Hepatocyte (in vitro differentiated cells): ENCODE measurements around the gene CCDC63. TPM values are rescaled to one million over a fixed set of nuclear protein-coding genes. Genes with fewer than 3 reads are reported as not detected.

Source experiments
- DNase-seq: peaks from one replicate; pipeline ENCODE4 v3.0.0-alpha.2; 2016; ENCODE audit warnings: low spot score
- H2AFZ ChIP-seq: fragments of 200-600 bp; sonication (generic); 2 replicates; pipeline ENCODE4 v1.6.0; 2016; ENCODE audit warnings: antibody characterized with exemption, mild to moderate bottlenecking
- H3K27ac ChIP-seq: fragments of 200-600 bp; sonication (generic); 2 replicates; pipeline ENCODE4 v1.5.1; 2016; ENCODE audit warnings: mild to moderate bottlenecking
- H3K27me3 ChIP-seq: fragments of 200-600 bp; sonication (generic); 2 replicates; pipeline ENCODE4 v1.6.1; 2016
- H3K36me3 ChIP-seq: fragments of 200-600 bp; sonication (generic); replicated peaks from 2 replicates; pipeline ENCODE4 v1.5.1; 2016; ENCODE audit warnings: low read depth; ENCODE audit not compliant: insufficient read depth
- H3K4me1 ChIP-seq: fragments of 200-600 bp; sonication (generic); 2 replicates; pipeline ENCODE4 v1.5.1; 2016; ENCODE audit warnings: mild to moderate bottlenecking, moderate library complexity; ENCODE audit not compliant: insufficient read depth
- H3K4me2 ChIP-seq: fragments of 200-600 bp; sonication (generic); 2 replicates; pipeline ENCODE4 v1.6.0; 2016
- H3K4me3 ChIP-seq: fragments of 200-600 bp; sonication (generic); 2 replicates; pipeline ENCODE4 v1.5.1; 2016; ENCODE audit warnings: mild to moderate bottlenecking
- H3K79me2 ChIP-seq: fragments of 200-600 bp; sonication (generic); 2 replicates; pipeline ENCODE4 v1.6.0; 2017; ENCODE audit warnings: mild to moderate bottlenecking
- H3K9me2 ChIP-seq: fragments of 200-600 bp; sonication (generic); replicated peaks from 2 replicates; pipeline ENCODE4 v1.6.0; 2017; ENCODE audit warnings: mild to moderate bottlenecking; ENCODE audit not compliant: insufficient read depth
- H3K9me3 ChIP-seq: fragments of 200-600 bp; sonication (generic); 2 replicates; pipeline ENCODE4 v1.5.1; 2016; ENCODE audit warnings: low read depth, mild to moderate bottlenecking
- H4K20me1 ChIP-seq: fragments of 200-600 bp; sonication (generic); 2 replicates; pipeline ENCODE4 v1.6.0; 2016; ENCODE audit warnings: mild to moderate bottlenecking; ENCODE audit not compliant: insufficient read depth, poor library complexity, severe bottlenecking
- EZH2 ChIP-seq: fragments of 200-600 bp; sonication (generic); IDR thresholded peaks from 2 replicates; pipeline ENCODE4 v1.6.1; 2016; ENCODE audit warnings: antibody characterized with exemption, mild to moderate bottlenecking, borderline replicate concordance
- EZH2phosphoT487 ChIP-seq: fragments of 200-600 bp; sonication (generic); IDR thresholded peaks from one replicate; pipeline ENCODE4 v1.6.1; 2018; ENCODE audit warnings: antibody characterized with exemption, mild to moderate bottlenecking, low read depth, moderate library complexity; ENCODE audit not compliant: unreplicated experiment, severe bottlenecking
- WGBS: methylation state at CpG from one replicate; pipeline ENCODE4 v1.1.6; 2016; ENCODE audit warnings: low lambda C conversion rate; ENCODE audit errors: missing lambda C conversion rate; 5-methylcytosine and 5-hydroxymethylcytosine counted together
- polyA plus RNA-seq: library from polyadenylated mRNA; unstranded; fragments of >200 nt; fragmentation: Nextera tagmentation; extraction: Ambion mirVana; gene quantifications from 2 replicates; pipeline ENCODE4 v1.2.1, GENCODE V29; 2016
- total RNA-seq: library from RNA; depleted of rRNA; stranded (reverse); fragments of >200 nt; gene quantifications from 2 replicates; pipeline ENCODE4 v1.2.3, GENCODE V29; 2014
- TF ChIP-seq, protein P1 (sequence below): fragments of 200-600 bp; sonication (generic); IDR thresholded peaks from 2 replicates; pipeline ENCODE4 v1.5.1; 2016; ENCODE audit warnings: antibody characterized with exemption, mild to moderate bottlenecking; ENCODE audit not compliant: poor library complexity

The CCDC63 gene
- total and polyA plus RNA-seq, 2 experiments from 2014 or later: not detected

- no peaks in the 10 kb centered on the region for H4K20me1 ChIP-seq
- TF ChIP-seq EZH2 (no peak), EZH2phosphoT487 (no peak)
- TF ChIP-seq, protein P1, sequence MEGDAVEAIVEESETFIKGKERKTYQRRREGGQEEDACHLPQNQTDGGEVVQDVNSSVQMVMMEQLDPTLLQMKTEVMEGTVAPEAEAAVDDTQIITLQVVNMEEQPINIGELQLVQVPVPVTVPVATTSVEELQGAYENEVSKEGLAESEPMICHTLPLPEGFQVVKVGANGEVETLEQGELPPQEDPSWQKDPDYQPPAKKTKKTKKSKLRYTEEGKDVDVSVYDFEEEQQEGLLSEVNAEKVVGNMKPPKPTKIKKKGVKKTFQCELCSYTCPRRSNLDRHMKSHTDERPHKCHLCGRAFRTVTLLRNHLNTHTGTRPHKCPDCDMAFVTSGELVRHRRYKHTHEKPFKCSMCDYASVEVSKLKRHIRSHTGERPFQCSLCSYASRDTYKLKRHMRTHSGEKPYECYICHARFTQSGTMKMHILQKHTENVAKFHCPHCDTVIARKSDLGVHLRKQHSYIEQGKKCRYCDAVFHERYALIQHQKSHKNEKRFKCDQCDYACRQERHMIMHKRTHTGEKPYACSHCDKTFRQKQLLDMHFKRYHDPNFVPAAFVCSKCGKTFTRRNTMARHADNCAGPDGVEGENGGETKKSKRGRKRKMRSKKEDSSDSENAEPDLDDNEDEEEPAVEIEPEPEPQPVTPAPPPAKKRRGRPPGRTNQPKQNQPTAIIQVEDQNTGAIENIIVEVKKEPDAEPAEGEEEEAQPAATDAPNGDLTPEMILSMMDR: no peak
- no peak overlapping the region for H3K4me2 ChIP-seq
- no peaks in the 10 kb centered on the region for H3K9me2 ChIP-seq
- no peak overlapping the region for H2AFZ ChIP-seq
- WGBS: 87% methylated on average over 10 of the region's 10 CpGs
- no peak for DNase-seq
- no peaks in the 10 kb centered on the region for H3K9me3 ChIP-seq
- no peaks in the 10 kb centered on the region for H3K4me1 ChIP-seq
- no peaks in the 10 kb centered on the region for H3K36me3 ChIP-seq
- H3K79me2 ChIP-seq: no peaks in the 10 kb centered on the region
- no peak overlapping the region for H3K4me3 ChIP-seq
- peaks cover 13% of the 10 kb centered on the region for H3K27me3 ChIP-seq
- no peak overlapping the region for H3K27ac ChIP-seq
Measured at GRCh38 chr12:110822821-110823415, 23.9 kb upstream of the CCDC63 start.

DNA sequence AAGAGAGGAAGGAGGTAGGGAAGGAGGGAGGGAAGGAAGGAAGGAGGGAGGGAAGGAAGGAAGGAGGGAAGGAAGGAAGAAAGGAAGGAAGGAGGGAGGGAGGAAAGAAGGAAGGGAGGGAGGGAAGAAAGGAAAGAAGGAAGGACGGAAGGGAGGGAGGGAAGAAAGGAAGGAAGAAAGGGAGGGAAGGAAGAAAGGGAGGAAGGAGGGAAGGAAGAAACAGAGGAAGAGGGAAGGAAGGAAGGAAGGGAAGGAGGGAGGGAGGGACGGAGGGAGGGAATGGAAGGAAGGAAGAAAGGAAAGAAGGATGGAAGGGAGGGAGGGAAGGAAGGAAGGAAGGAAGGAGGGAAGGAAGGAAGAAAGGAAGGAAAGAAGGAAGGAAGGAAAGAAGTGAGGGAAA lies 22.4 kb upstream of the CCDC63 start:
- Histone ChIP-seq H3K9me2 (no peaks in the 10 kb centered on the region), H3K4me2 (no peak overlapping the region), H3K36me3 (no peaks in the 10 kb centered on the region), H3K79me2 (no peaks in the 10 kb centered on the region), H4K20me1 (no peaks in the 10 kb centered on the region), H3K27me3 (peaks cover 13% of the 10 kb centered on the region), H3K4me1 (no peaks in the 10 kb centered on the region), H3K27ac (no peak overlapping the region), H3K4me3 (no peak overlapping the region), H3K9me3 (no peaks in the 10 kb centered on the region), H2AFZ (no peak overlapping the region)
- WGBS: no CpG with 5 or more reads among the region's 2 CpGs
- TF ChIP-seq, protein P1: no peak
- TF ChIP-seq EZH2 (no peak), EZH2phosphoT487 (no peak)
- DNase-seq: no peak

DNA sequence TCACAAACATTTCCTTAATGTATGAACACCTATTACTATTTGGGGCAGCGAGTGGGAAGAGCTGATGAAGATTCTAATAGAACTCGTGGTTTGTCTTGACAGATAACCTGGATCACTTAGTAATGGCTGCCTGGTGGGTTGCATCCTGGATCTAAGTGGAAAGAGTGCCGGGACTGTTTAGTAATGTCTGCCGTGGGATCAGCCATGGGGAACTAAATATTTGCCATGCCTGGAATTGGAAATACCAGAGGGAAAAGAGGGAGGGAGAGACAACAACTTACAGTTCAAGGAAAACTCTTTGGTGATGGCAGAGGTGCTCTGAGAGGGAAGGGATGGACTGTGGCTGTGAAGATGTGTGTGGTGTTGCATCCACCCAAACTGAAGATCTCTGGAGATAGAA lies 21.3 kb upstream of the CCDC63 start:
- Histone ChIP-seq H3K4me1 (no peaks in the 10 kb centered on the region), H3K36me3 (no peaks in the 10 kb centered on the region), H4K20me1 (no peaks in the 10 kb centered on the region), H3K27ac (no peak overlapping the region), H3K4me2 (no peak overlapping the region), H3K79me2 (no peaks in the 10 kb centered on the region), H3K9me2 (no peaks in the 10 kb centered on the region), H3K27me3 (peaks cover 13% of the 10 kb centered on the region), H2AFZ (no peak overlapping the region), H3K9me3 (no peaks in the 10 kb centered on the region), H3K4me3 (no peak overlapping the region)
- 78% methylated on average over 4 of the region's 4 CpGs for WGBS
- TF ChIP-seq, protein P1: no peak
- no peak for TF ChIP-seq EZH2
- no peak for TF ChIP-seq EZH2phosphoT487
- no peak for DNase-seq
